COLO829 (cell line): ENCODE measurements around the gene NEGR1.

Source experiments
- DNase-seq: peaks from one replicate; pipeline ENCODE4 v3.0.0; 2012; ENCODE audit warnings: low spot score

The NEGR1 gene

GRCh38 chr1:71850515-71850914 lies 431.8 kb downstream of the NEGR1 start:
- DNase-seq, result no peak

- no peak for DNase-seq
Observed at GRCh38 chr1:71843012-71843411, 439.3 kb downstream of the NEGR1 start.

GRCh38 chr1:71839876-71840275 lies 442.5 kb downstream of the NEGR1 start:
- DNase-seq, result no peak

GRCh38 chr1:71836904-71837303 lies 445.4 kb downstream of the NEGR1 start:
- no peak for DNase-seq

GRCh38 chr1:71835442-71835813 lies 446.9 kb downstream of the NEGR1 start:
- DNase-seq, result no peak

- no peak for DNase-seq
Observed at GRCh38 chr1:71834601-71835441, 447.5 kb downstream of the NEGR1 start.

- DNase-seq, result no peak
Observed at GRCh38 chr1:71831646-71832045, 450.7 kb downstream of the NEGR1 start.

GRCh38 chr1:71829346-71829745 lies 453.0 kb downstream of the NEGR1 start:
- no peak for DNase-seq

- peak; percentile 25 for DNase-seq
Observed at GRCh38 chr1:71828431-71829012, 453.8 kb downstream of the NEGR1 start.

- DNase-seq, result no peak
Observed at GRCh38 chr1:71823708-71824305, 458.5 kb downstream of the NEGR1 start.

GRCh38 chr1:71817028-71817427 lies 465.3 kb downstream of the NEGR1 start:
- no peak for DNase-seq

- DNase-seq, result no peak
Observed at GRCh38 chr1:71809085-71809484, 473.3 kb downstream of the NEGR1 start.

- DNase-seq, result no peak
Observed at GRCh38 chr1:71804140-71804539, 478.2 kb downstream of the NEGR1 start.

GRCh38 chr1:71796006-71796405 lies 486.3 kb downstream of the NEGR1 start:
- DNase-seq, result no peak

- DNase-seq, result no peak
Observed at GRCh38 chr1:71792264-71792663, 490.1 kb downstream of the NEGR1 start.

GRCh38 chr1:71788113-71788512 lies 494.2 kb downstream of the NEGR1 start:
- no peak for DNase-seq

GRCh38 chr1:71787699-71788098 lies 494.6 kb downstream of the NEGR1 start:
- no peak for DNase-seq

- no peak for DNase-seq
Observed at GRCh38 chr1:71786218-71786617, 496.1 kb downstream of the NEGR1 start.

- no peak for DNase-seq
Observed at GRCh38 chr1:71785450-71785849, 496.9 kb downstream of the NEGR1 start.

GRCh38 chr1:71785000-71785399 lies 497.3 kb downstream of the NEGR1 start:
- no peak for DNase-seq

GRCh38 chr1:71784241-71784640 lies 498.1 kb downstream of the NEGR1 start:
- DNase-seq, result no peak

GRCh38 chr1:71783071-71783470 lies 499.3 kb downstream of the NEGR1 start:
- DNase-seq, result no peak

- DNase-seq, result no peak
Observed at GRCh38 chr1:71781450-71781849, 500.9 kb downstream of the NEGR1 start.
